ENCODE data around the gene GPR55.
A peak's percentile ranks its signal among the peaks of the same experiment; 100 is the strongest.

Gene GPR55

DNA sequence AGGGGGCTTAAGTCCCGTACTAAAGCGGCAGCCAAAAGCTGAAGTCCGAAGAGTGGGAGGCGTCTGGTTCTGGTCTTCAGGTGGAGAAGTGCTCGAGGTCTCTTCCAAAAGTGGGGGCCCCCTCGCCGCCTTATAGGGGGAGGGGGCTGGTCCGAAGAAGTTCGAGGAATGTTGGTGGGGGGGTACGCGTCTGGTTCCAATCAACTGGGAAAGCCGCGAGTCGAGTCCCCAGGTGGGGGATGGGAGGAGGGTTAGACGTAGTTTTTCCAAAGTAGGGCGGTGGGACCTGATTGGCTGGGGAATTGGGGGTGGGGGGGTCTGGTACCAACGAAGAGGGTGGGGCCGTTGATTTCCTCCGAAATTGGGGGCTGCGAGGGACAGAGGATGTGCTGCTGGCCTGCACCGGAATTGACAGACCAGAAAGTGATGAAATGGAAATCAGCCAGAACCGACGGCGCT, 59.7 kb downstream of the GPR55 start:
- no peak for DNase-seq

DNA sequence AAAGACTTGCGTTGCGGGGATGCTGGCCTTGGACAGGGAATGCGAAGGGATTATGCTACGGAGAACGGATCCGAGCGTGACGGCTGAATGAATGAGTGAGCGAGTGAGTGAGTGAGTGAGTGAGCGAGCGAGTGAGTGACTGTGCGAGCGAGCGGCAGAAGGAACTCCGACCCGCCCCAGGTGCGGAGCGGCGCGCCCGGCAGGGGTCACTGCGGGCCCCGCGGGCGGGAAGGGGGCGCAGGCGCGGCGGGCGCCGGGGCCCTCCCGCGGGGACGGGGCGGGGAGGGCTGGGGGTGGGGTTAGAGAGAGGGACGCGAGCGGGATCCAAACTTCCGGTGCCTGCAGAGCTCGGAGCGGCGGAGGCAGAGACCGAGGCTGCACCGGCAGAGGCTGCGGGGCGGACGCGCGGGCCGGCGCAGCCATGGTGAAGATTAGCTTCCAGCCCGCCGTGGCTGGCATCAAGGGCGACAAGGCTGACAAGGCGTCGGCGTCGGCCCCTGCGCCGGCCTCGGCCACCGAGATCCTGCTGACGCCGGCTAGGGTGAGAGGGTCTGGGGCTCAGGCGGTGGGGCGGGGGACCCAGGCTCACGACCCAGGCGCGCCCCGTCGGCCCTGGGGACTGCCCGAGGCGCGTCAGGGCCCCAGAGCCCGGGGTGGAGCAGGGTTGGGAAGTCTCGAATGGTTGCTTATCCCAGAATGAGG, 60.3 kb downstream of the GPR55 start, which contains the start of gene ITM2C:
ITM2C (plus strand) TSS at position 338 of the 702 bp plus-strand sequence; CDS start at position 422, 84 bp downstream.
- peak; percentile 83 for DNase-seq

DNA sequence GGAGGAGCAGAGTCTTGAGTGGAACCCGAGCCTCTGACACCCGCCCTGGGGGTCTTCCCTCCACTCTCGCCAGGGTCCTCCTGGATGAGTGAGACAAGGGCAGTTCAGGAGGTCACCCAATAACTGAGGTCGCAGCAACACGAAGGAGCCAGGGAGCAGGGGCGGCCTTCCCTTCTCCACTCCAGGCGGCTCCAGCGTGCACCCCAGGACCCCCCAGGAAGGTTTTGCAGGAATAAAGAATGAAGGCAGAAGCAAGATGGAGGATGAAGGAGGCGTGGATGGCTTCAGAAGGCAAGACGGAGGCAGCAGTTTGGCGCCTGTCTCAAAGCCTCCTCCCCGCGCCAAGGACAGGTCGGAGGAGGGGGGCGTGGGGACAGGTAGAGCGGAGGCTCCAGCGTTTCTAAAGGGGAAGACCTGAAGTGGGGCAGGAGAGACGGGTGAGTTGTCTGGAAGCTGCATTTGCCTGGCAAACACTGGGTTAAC, 60.9 kb downstream of the GPR55 start:
- DNase-seq = no peak

DNA sequence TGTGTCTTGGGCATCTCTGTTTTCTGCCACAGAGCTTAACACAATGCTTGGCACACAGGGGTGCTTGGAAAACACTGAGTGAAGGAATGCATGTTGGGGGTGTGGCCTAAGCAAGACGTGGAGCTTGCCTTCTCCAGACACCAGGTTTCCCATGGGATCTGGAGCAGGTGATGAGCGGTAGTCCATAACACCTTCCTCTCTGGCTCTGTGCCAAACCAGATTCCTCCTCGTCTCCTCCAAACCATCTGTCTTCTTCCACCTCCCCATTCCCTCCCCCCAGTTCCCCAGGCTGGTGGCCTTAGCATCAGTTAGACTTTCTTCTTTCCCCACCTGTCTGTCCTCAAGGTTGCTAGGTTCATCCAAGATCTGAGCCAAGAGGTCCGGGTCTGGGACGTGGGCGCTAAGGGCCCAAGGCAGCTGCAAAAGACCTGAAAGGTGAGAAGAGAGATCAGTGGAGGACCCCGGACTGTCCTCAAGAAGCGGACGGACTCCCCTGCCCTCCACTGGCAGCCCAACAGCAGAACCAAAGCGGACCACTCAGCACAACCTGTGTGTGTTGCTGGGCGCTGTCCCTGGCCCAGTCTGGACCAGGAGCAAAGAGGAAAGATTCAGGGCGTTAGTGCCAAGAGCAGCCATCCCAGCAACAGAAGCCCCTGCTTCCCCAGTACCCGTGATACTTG, 61.5 kb downstream of the GPR55 start:
- no peak for DNase-seq

DNA sequence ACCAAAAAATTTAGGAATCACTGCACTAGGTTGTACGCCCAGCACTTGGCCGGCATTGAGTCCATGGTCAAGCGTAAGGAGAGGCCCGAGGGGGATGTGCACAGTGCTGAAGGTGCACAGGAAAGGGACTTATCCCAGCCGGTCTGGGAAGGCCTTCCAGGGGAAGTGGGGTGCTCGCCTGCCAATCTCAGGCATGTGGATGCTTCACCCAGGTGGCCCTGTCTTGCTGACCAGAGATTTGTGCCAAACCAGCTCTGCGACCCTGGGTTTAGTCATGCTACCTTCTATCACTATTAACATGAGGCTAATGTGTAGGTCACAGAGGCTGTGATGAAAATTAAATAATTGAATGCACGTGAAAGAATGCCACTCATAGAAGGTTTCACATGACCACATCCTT, 62.0 kb downstream of the GPR55 start:
- DNase-seq = no peak

DNA sequence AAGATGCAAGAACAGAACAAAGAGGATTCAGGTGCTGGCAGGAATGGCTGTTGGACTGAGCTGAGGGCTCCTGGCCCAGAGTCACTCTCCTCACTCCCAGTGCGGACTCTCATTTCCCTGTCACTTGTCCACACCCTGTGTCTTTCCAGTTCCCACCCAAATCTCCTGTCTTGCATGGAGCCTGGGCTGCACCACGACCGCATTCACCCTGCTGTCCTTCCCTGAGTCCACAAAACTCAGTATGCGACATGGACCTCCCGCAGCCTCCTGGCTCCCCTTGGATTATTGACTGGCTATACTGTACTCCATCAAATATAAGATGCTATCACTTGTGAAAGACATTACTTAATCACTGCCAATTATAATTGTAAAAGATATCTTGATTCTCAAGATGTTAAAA, 62.8 kb downstream of the GPR55 start:
- DNase-seq = no peak

DNA sequence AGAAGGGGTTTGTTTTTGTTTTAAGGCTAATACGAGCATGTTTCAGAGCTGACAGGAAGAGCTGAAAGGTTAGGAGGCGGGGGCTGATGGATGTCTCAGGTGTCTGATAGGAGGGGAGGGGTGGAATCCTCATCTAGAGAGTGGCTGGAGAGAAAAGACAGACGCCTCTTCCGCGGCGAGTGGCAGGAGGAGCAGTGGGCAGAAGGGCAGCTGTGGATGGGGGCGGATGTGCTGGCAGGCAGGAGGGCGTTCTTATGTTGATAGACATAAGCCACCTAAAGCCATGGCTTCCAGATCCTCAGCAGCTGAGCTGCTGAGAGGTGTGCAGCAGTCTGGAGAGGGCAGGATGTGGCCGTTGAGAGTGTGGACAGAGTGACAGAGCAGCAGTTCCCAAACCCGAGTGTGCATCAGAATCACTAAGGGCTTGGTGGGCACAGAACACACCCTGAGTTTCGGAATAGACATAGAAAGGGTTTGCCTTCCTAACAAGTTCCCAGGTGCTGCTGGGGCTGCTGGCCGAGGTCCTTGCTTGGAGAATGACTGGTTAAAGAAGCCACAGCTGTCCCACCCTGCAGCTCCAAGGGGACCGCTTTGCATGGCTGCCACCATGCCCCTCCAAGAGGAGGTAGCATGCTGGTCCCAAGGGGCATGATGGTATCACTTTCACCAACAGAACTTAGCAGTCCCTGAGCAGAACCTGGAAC, 63.3 kb downstream of the GPR55 start:
- DNase-seq = no peak
